GM12878 (cell line): ENCODE data around the gene PPID. TPM values are rescaled to one million over a fixed set of nuclear protein-coding genes. Genes with fewer than 3 reads are reported as not detected.

ENCODE experiments used
- SREBF1 ChIP-seq: IDR thresholded peaks from 2 replicates; pipeline ENCODE4 v1.6.1; 2012; ENCODE audit warnings: mild to moderate bottlenecking, low read length
- USF2 ChIP-seq: IDR thresholded peaks from 2 replicates; pipeline ENCODE4 v1.6.1; 2011; ENCODE audit warnings: low read depth, low read length, improper control_type of control experiment, borderline replicate concordance
- ZBTB33 ChIP-seq: fragments of 450-650 bp; IDR thresholded peaks from 2 replicates; pipeline ENCODE4 v1.6.1; 2017; ENCODE audit warnings: mild to moderate bottlenecking
- ZNF592 ChIP-seq: fragments of 450-650 bp; IDR thresholded peaks from 2 replicates; pipeline ENCODE4 v1.6.1; 2017; ENCODE audit warnings: mild to moderate bottlenecking, moderate library complexity
- polyA plus RNA-seq, 11 experiments: library from polyadenylated mRNA; depleted of rRNA in 4 of 11; unstranded in 6 of 11; stranded (reverse) in 5 of 11; fragments of >200 nt; fragmentation: Nextera tagmentation in 4 of 11; fragmentation: Illumina TruSeq in 1 of 11; extraction: Ambion mirVana in 4 of 11; extraction: Trizol in 1 of 11; gene quantifications; 1 replicate in 1 of 11; 2 replicates in 10 of 11; pipeline versions ENCODE4 v1.2.1 to v1.2.3, GENCODE V29; 2011 to 2016; ENCODE audit warnings: inconsistent platforms in 2 of 11, missing spikeins in 2 of 11, low read depth in 1 of 11
- total RNA-seq, 4 experiments: library from RNA; depleted of rRNA in 3 of 4; stranded (reverse); fragments of >200 nt in 3 of 4; fragmentation: Illumina TruSeq in 1 of 4; extraction: Trizol in 1 of 4; gene quantifications; 2 replicates each; pipeline versions ENCODE4 v1.2.1 to v1.2.3, GENCODE V29; 2013 to 2021

The PPID gene
- total and polyA plus RNA-seq, 10 of the 15 experiments (the other 5 are each of a cell fraction or from before 2014, with no cell fraction given): 21.9 to 64.3 (median 39.5) TPM

- TF ChIP-seq USF2 (no peak), SREBF1 (no peak), ZNF592 (no peak), ZBTB33 (no peak)
Observed at GRCh38 chr4:158770671-158771070, 47.5 kb upstream of the PPID start (continued).
